ENCODE results near the gene ZBTB18. TPM values are rescaled to one million over a fixed set of nuclear protein-coding genes. Genes with fewer than 3 reads are reported as not detected.

The ZBTB18 gene
- total RNA-seq, 1 donor from 2014 or later: 5.5 TPM

Other genes with a start within 250 kb of the ZBTB18 start
- gene AKT3, start 201.0 kb upstream of the ZBTB18 start, total RNA-seq: 38.5 and 39.1 TPM in 2 replicates